Activated naive CD8-positive, alpha-beta T cell (primary cell): ENCODE measurements around the gene OR51I2.

Experiments used
- H3K27ac Mint-ChIP-seq: one replicate; pipeline ENCODE4 v1.8.0; 2021; ENCODE audit warnings: mixed read lengths
- H3K27me3 Mint-ChIP-seq: one replicate; pipeline ENCODE4 v1.8.0; 2021; ENCODE audit warnings: mixed read lengths
- H3K36me3 Mint-ChIP-seq: one replicate; pipeline ENCODE4 v1.8.0; 2021; ENCODE audit warnings: mixed read lengths
- H3K4me1 Mint-ChIP-seq: one replicate; pipeline ENCODE4 v1.8.0; 2021; ENCODE audit warnings: low read depth, mixed read lengths
- H3K4me3 Mint-ChIP-seq: one replicate; pipeline ENCODE4 v1.8.0; 2021; ENCODE audit warnings: mild to moderate bottlenecking, mixed read lengths
- H3K9me3 Mint-ChIP-seq: one replicate; pipeline ENCODE4 v1.8.0; 2021; ENCODE audit warnings: low read depth, mixed read lengths

OR51I2 gene

GRCh38 chr11:5488798-5489399, 39.8 kb downstream of the OR51I2 start:
- peaks cover 4% of the 10 kb centered on the region for H3K27me3 Mint-ChIP-seq
- no peaks in the 10 kb centered on the region for H3K9me3 Mint-ChIP-seq
- H3K4me3 Mint-ChIP-seq = no peak overlapping the region
- no peaks in the 10 kb centered on the region for H3K4me1 Mint-ChIP-seq
- H3K36me3 Mint-ChIP-seq = no peaks in the 10 kb centered on the region
- no peak overlapping the region for H3K27ac Mint-ChIP-seq

- H3K36me3 Mint-ChIP-seq = no peaks in the 10 kb centered on the region
- no peak overlapping the region for H3K4me3 Mint-ChIP-seq
- no peaks in the 10 kb centered on the region for H3K9me3 Mint-ChIP-seq
- H3K4me1 Mint-ChIP-seq = no peaks in the 10 kb centered on the region
- no peak overlapping the region for H3K27ac Mint-ChIP-seq
- peaks cover 4% of the 10 kb centered on the region for H3K27me3 Mint-ChIP-seq
Measured at GRCh38 chr11:5489576-5490357, 40.6 kb downstream of the OR51I2 start.

DNA sequence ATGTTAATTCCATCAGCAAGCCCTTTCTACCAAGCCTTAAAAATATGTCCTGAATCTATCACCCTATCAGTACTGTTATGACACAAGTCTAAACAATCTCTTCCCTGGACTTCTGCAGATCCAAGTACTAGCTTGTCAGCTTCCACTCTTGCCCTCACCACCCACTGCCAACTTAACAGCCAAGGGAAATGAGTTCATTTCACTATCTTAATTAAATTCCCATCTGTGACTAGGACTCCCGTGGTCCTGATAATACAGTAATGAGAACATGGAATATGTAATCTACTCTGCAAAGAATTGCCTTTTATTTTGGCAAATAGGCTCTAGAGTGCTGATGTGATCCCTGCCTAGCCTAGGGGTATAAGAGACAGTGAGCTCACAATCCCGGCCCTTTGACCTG, 50.5 kb downstream of the OR51I2 start:
- H3K27ac Mint-ChIP-seq = no peak overlapping the region
- H3K4me1 Mint-ChIP-seq = no peaks in the 10 kb centered on the region
- H3K36me3 Mint-ChIP-seq = no peaks in the 10 kb centered on the region
- H3K4me3 Mint-ChIP-seq = no peak overlapping the region
- no peaks in the 10 kb centered on the region for H3K9me3 Mint-ChIP-seq
- H3K27me3 Mint-ChIP-seq = no peaks in the 10 kb centered on the region

DNA sequence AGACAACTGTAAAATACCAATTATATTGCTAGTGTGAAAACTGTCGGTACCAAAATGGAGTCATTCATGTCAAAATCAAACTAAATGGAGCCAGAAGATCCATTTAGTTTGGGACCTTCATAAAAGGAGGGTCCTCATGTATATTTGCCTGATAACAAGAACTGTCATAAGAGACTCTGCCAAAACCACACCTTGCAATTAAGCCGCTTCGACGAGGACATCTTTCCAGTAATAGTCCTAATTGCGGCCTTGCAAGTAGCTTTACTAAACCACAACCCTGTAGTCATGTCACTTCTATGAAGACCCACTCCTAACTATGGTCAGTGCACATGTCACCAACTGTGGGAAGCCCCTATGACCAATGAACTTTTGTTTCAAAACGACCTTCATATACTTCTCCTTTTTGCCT, 51.3 kb downstream of the OR51I2 start:
- no peaks in the 10 kb centered on the region for H3K27me3 Mint-ChIP-seq
- no peak overlapping the region for H3K4me3 Mint-ChIP-seq
- H3K36me3 Mint-ChIP-seq = no peaks in the 10 kb centered on the region
- H3K4me1 Mint-ChIP-seq = no peaks in the 10 kb centered on the region
- H3K9me3 Mint-ChIP-seq = no peaks in the 10 kb centered on the region
- H3K27ac Mint-ChIP-seq = no peak overlapping the region

DNA sequence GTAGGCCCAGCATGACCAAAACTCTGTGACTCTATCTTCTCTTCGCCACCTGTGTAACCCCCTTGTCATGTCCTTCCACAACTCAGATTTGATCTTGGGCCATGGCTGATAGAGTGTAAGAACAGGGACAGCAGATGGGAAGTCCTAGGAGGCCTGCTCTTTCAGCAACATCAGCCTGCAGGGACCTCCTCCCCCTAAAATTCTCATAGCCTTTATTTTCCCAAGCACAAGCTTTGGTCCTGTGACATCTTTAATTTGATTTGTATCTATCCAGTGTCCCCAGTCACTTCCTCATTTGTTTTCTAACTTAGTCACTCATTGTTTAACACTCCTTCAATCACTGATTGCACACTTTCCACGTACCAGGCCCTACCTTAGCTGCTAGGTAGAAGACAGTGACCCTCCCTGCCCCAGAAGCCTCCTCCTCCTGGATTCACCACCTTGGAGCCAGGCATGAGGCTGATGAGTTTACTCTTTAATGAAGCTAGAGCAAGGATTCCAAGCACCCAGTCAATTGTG, 55.3 kb downstream of the OR51I2 start:
- Mint-ChIP-seq H3K4me1 (no peaks in the 10 kb centered on the region), H3K9me3 (no peaks in the 10 kb centered on the region), H3K36me3 (no peaks in the 10 kb centered on the region), H3K4me3 (no peak overlapping the region), H3K27ac (no peak overlapping the region), H3K27me3 (peaks cover 5% of the 10 kb centered on the region)

DNA sequence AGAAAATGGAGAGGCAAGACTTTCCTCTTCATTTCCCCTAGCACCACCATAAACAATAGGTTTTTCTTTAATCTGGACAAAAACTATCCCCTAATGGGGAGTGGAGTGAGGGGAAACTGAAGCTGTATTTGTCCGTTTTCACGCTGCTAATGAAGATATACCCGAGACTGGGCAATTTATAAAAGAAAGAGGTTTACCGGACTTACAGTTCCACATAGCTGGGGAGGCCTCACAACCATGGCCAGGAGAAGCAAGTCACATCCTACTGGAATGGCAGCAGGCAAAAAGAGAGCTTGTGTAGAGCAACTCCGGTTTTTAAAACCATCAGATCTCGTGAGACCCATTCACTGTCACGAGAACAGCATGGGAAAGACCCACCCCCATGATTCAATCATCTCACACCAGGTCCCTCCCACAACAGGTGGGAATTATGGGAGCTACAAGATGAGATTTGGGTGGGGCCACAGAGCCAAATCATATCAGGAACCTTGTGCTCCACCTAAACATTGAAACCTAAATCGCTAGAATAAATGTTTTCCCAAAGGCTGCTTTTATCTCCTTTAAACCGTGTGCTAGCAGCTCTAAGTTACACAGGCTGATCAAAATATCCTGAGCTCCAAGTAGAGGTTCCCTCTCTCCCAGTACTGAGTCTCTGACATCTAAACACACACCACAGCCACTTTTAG, 56.4 kb downstream of the OR51I2 start:
- Mint-ChIP-seq H3K4me3 (no peak overlapping the region), H3K36me3 (no peaks in the 10 kb centered on the region), H3K27ac (no peak overlapping the region), H3K9me3 (no peaks in the 10 kb centered on the region), H3K4me1 (no peaks in the 10 kb centered on the region), H3K27me3 (peaks cover 5% of the 10 kb centered on the region)
